SHP77 (cell line): ENCODE measurements around the gene KCNJ6.
A peak's percentile ranks its signal among the peaks of the same experiment; 100 is the strongest.
"Not testable (repeated sequence)": the region's sequence is repeated elsewhere in the genome, so short reads cannot be mapped to it uniquely, and the experiment has no call there.

Experiments
- DNase-seq, 2 experiments: peaks; one replicate each; lab custom pipeline; 2025; lab: John Stamatoyannopoulos, UW

KCNJ6 gene

DNA sequence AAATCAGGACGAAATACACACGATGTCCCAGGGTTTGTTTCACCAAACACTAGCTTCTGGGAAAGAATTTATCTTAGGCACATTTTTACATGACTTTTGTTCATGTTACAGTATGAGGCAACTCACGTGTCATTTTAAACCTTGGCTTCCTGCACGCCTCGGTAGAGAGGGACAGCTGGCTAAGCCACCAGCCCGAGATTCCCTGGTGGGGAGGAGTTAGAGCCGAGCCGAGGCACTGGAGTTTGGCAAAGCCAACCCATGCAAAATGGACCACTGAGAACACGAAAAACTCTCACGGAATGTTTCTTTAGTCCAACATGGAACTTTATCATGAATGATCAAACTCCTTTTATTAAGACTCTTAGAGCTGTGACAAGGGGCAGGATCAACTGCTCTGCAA lies 309.7 kb downstream of the KCNJ6 start:
- DNase-seq, result no peak

DNA sequence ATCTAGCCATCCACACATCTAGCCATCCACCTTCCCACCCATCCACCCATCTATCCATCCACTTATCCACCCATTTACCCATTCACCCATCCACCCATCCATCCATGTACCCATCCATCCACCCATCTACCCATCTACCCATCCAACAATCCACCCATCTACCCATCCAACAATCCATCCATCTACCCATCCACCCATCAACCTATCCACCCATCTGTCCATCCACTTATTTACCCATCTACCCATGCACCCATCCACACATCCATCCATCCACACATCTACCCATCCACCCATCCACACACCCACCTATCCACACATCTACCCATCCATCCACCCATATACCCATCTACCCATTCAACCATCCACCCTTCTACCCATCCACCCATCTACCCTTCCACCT lies 311.3 kb downstream of the KCNJ6 start:
- DNase-seq, result no peak

DNA sequence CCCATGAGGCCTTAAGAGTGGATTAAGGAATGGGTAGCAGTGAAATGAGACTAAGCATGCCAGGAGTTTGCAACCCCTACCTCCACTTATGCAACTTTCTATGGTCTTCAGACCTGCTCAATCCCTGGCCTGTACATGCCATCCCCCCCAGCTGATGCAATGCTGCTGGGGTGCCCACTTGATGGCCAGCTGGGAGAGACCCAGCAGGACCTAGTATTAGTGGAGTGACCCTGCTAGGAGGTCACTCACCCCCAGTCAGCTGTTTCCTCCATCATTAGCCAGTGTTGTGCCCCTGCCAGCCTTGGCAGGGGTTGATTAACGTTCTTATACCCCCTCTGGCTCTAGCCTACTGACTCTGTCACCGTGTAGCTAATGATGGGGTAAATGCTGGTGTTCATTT lies 313.1 kb downstream of the KCNJ6 start:
- DNase-seq, result no peak

DNA sequence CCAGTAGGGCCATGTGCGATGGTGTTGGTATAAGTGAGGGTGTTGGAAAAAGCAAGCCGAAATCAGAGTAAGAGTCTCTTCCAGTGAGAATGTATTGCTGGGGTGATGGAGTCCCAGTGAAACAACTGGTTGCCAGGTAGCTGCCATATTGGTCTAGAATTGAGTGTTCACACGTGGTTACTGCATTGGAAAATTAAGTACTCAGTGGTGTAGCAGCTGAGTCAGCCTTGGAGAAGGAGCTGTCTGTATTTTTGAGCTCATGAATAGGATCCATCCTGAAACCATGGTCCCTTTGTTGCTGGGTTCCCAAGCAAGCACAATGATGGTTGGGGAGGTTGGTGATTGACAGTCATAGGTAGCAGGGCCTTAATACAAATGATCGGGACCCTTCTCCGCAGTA lies 314.3 kb downstream of the KCNJ6 start:
- DNase-seq, result no peak

DNA sequence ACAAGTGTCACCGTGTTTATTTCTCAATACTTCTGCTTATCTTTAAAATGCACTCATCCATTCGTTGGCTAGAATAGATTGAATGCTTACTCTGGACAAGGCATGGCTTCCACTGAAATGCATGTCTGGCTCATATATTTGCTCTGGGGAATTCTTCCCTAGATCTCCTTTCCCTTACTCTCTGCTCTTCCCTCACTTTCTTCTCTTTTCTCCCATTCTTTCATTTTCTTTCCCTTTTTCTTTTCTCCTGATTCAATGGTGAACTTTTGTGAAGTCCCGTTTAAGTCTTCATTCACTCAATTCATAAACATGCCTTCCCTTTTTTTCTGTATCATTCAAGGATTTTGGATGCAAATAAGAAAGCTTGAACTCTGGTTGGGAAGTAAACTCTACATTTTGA lies 315.2 kb downstream of the KCNJ6 start:
- DNase-seq, result no peak

DNA sequence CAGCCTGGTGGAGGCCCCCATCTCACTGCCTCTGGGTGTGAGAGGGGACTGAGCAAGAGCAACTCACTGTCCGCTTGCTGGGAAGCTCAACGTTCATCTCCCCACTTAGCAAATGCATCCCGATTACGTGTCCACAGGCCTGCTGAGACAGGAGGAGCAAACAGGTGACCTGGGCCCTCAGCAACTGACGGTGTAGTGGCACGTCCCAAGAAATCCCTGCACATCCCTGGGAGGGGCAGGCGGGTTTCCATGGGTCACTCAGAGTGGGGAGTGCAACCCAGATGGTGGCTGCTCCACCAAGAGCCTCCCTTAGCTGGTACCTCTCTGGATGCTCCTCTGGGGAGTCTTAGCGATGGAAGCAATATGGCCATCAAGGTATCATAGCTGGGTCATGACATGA lies 320.3 kb downstream of the KCNJ6 start:
- DNase-seq, result no peak

DNA sequence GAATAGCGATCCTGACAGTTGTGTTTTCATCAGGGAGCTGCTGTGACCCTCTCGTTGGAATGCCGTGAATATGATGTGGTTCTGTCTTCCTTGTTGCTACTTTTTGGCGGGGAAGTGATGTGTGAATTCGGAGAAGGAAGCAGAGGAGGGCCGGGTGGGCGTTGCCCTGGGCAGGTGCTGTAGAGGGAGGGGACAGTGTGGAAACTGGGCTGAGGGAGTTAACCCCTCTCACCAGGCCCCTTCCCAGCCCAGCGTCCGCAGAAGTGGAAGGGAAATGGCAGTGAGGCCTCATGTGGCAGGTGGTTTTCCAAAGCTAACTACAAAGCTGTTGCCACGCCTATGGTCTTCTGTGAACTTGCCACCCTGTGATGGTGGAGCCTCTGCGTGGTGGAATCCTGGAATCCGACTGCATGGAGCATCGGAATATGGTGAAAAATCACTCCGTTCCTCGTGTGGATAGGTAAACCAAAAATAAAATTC lies 321.7 kb downstream of the KCNJ6 start:
- DNase-seq, result no peak

DNA sequence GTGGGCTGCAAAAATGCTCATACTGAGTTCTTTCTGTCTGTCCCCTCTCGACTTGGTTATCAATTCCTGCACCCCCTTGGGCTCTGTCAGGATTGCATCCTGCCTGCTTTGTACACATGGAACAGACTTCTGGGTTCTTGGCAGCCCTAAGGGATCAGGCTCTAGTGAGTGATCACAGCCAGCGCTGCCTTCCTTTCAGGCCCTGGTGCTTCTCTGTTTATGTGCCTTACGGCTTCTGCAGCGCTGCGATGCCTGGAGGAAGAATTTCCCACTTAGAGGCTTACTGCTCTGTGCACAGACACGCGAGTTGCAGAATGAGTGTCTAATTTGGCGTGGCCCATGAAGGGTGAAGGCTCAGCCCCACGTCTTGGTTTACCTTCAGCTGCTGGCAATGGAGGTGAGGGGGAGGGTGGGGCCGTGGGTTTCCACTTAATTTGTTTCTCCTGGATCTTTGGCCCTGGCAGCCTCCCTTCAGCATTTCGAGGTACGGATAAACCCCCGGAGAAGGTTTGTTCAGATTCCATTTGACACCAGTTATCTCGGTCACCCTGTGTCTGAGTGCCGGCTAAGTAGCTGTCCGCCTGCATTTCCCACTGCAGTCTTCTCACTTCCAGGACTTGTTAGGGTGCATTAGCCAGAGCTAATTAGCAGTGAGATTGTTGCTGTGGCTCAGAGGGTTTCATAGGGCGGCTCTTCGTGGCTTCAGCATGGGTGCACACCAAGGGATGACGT lies 322.4 kb downstream of the KCNJ6 start:
- no peak for DNase-seq

DNA sequence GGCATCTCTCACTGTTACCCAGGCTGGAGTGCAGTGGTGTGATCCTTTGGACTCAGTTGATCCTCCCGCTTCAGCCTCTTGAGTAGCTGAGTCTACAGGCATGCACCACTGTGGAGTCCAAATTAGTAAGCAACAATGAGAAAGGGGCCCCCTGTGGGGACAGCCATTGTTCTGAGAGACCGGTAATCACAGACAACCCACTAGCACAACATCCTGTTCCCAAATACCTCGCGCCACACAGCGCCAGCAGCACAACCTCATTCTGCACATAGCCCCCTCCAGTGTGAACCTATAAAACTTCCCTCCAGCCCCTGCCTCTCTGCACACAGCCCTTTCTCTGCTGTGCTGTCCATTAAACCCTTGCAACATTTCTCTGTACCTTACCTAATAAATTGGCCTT lies 323.2 kb downstream of the KCNJ6 start:
- DNase-seq, result no peak

DNA sequence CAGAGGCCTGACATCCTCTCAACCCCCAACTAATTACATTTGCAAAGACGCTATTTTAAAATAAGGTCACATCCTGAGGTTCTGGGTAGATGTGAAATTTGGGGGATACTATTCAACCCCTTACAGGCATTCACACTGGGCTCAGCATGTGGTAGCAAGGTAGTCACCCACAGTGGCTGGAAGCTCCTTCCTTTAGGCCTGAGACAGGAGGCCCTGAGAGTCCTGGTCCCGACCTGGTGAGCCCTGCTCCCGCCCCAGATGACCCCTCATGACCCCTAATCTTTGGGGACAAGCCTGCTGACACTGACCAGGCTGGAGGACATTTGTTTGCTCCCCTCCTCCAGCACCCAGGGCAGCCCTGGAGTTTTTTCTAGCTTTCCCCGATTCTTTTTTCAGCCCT lies 323.8 kb downstream of the KCNJ6 start:
- DNase-seq, result no peak

DNA sequence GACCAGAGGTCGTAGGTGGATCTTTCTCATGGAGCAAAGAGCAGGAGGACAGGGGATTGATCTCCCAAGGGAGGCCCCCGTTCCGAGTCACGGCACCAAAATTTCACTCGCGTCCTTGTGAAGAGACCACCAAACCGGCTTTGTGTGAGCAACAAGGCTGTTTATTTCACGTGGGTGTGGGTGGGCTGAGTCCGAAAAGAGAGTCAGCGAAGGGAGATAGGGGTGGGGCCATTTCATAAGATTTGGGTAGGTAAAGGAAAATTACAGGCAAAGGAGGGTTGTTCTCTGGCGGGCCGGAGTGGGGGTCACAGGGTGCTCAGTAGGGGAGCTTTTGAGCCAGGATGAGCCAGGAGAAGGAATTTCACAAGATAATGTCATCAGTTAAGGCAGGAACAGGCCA lies 324.3 kb downstream of the KCNJ6 start:
- not testable (repeated sequence) for DNase-seq

DNA sequence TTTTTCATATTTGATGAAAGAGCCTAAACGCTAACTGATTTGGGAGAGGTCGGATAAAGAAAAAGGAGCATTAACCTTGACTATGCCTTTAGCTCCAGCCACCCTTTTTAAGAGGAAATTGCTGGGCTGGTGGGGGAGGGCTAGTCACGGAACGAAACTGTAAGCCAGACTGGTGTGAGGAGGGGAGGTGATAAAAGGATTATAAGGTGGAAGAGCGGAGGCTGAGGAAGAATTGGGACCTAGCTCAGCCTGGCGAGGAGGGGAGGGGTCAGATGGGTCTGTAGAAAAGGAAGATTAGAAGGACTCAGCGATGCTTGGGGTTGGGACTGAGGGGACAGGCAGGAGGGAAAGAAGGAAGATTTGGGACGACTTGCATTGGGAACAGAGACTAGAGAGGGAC lies 325.4 kb downstream of the KCNJ6 start:
- DNase-seq, result not testable (repeated sequence)

DNA sequence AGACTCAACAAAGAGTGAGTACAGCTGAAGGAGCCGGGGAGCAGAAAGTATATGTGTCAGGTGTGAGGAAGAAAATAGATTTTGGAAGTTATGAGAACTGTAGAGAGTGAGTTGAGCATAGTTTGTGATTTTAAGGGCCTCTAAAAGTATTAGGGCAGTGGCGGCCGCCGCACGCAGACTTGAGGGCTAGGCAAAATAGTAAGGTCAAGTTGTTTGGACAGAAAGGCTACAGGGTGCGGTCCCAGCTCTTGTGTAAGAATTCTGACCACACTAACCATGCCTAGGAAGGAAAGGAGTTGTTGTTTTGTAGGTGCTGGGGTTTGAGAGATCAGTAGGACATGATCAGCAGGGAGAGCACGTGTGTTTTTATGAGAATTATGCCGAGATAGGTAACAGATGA lies 327.6 kb downstream of the KCNJ6 start:
- DNase-seq, result not testable (repeated sequence)

DNA sequence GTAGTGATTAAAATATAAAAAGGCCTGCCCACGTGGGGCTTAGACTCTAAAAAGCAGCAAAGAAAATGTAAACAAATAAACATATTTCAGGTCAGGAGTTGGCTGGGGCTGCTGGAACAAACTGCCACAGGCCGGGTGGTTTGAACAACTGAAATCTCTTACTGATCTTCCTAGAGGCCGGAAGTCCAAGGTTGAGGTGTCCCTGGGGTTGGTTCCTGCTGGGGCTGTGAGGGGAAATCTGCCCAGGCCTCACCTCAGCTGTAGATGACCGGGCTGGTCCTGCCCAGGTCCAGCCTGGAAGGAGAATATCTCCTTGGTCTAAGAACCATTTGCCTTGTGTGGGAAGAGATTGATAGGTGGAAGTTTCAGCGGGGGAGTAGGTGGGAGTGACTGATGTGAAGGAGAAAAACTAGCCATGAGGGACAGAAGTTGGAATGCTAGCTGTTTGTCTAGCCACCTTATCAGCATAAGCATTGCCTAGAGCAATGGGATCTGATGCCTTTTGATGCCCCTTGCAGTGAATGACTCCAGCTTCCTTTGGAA lies 328.6 kb downstream of the KCNJ6 start:
- no peak for DNase-seq

DNA sequence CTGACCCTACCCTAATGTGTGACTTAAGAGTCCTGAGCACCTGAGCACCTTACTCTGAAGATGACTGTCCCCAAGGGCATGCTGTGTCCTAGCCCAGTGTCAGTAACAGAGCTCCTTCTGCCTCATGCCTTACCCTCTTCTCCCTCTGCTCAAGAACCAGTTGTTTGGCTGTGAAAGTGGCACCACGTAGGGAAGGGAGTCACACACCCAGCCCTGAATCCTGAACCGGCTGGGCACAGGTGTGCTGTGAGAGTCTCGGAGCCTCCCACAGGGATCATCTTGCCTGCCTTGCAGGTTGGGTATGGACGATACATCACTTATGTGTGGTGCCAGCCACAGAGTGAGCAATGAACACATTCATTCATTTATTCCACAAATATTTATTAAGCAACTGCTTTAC lies 329.1 kb downstream of the KCNJ6 start:
- no peak for DNase-seq

DNA sequence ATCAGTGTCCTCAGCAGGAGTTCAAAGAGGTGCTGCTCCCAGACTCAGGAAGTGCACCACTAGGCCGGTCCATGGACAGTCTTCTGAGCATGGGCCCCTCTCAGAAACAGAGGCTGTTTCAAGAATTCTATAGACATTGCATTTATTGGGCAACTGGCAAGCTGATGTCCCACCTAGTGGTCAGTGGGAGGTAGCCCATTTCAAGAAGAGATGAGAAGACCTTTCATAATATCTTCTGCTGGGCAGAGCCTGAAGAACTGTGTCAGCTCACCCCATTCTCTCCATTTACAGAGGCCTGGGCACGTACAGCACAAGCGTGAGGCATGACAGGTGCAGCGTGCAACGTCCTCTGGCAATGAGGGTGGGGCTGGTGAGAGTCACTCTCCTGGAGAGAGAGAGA lies 333.7 kb downstream of the KCNJ6 start:
- peak; percentile 38 to 52 for DNase-seq

DNA sequence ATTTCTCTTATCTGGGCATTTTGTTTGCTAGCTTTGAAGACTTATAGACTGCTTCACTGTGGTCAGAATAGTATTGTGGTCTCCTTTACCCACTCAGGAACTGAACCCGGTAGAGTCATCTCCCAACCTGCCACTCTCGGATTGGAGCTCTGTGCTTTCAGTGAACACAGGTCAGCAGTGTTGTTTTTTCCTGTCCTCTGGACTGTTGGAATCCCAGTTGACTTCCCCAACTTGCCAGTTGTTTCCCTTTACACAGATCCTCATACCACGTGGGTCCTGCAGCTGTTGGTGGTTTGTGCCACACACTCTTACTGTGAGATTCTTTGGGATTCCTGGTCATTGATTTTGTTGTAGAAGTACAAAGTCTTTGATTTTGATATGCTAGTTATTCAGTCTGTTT lies 335.6 kb downstream of the KCNJ6 start:
- DNase-seq, result no peak

DNA sequence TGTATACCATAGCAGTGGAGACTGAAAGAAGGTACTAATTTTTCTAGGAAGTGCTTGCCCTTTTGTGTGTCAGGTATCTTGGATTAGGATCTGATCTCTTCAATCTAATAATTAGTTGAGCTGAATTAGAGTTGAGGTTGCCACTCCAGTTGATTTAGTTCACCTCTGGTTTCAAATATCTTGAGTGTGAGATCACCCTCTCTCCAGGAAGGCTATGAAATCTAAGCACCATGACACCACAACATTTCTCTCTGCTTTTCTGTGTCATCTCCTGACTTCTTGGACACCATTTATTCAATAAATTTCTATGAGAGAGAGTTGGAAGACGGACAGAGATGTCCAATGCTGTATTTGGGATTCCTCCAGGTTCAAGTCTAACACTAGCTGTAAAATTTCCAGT lies 336.9 kb downstream of the KCNJ6 start:
- no peak for DNase-seq

DNA sequence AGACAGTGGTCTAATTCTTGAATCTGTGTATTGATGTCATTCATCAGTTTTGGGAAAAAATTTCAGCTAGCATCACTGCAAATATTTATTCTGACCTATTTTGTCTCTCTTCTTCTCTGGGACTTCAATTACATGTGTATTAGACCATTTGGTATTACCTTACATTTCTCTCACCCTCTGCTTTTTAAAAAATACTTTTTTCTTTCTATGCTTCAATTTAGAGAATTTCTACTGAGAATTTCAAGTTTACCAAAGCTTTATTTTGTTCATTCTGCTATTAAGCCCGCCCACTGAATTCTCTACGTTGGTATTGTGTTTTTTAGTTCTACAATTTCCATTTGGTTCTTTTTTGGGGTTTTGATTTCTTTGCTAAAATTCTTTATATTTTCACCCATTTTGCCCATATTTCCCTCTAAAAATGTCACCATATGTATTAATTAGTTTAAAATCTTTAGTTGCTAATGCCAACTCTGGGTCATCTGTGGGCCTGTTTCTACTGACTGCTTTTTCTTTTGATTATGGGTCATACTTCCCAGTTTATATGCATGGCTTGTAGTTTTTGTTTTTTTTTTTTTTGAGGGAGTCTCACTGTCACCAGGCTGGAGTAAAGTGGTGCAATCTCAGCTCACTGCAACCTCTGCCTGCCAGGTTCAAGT lies 337.7 kb downstream of the KCNJ6 start:
- DNase-seq, result no peak

DNA sequence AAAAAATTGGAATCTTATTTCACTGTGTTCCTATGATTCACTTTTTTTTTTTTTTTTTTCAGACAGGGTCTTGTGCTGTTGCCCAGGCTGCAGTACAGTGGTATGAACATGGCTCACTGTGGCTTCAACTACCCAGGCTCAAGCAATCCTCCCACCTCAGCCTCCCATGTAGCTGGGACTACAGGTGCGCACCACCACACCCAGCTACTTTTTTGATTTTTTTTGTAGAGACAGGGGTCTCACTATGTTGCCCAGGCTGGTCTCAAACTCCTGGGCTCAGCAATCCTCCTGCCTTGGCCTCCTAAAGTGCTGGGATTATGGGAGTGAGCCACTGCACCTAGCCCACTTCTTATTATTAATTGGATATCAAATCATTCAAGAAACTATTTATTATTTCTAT lies 339.3 kb downstream of the KCNJ6 start:
- DNase-seq, result not testable (repeated sequence)

DNA sequence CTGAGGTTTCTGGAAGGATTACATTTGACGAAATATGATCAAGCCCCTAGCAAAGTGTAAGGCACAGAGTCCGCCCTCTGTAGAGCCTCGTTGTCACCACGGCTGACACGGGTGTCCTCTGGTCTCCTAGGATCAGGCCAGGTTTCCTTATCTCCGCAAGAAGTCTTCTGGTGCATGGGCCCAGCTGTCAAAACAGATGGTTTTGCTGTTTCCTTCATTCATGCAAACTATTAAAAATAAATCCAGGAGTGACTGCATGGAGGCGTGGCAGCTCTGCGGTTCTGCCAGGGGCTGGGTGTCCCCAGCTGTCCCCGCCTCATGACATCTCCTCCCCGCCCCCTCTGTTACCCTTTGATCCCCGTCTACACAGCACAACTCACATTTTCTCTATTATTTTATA lies 340.7 kb downstream of the KCNJ6 start:
- no peak for DNase-seq

DNA sequence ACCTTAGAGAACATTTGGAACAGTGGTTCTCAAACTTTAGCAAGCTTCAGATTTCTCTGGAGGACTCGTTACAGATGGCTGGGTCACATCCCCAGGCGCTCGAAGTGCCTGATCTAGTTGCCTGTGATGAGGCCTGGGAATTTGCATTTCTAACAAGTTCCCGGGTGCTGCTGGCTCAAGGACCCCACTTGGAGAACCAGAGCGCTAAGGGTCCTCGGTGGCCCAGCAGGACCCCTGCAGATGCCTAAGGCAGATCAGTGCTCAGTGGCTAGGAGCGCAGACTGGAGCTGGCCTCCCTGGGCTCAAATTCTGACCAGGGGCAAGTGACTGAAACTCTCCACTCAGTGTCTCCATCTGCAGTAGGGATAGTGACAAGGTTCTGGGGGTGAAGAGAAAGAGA lies 341.5 kb downstream of the KCNJ6 start:
- DNase-seq, result no peak

DNA sequence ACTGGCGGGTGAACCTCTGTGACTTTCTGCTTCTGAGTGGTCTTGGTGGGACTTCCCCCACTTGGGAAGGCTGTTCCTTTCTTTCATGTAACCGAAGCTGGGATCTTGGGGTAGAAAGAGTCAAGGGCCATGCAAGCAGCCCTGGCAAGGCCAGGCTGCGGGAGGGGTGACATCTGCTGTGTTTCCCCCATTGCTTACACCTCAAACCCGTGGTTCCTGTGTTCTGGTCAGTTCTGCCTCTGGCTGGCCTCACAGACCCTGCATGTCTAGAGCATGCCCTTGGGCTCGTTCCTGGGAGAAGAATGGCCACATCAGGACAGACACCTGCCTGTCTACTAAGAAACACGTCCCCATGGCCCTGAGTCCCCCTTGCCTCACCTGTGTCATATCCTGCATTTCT lies 341.9 kb downstream of the KCNJ6 start:
- DNase-seq, result no peak

DNA sequence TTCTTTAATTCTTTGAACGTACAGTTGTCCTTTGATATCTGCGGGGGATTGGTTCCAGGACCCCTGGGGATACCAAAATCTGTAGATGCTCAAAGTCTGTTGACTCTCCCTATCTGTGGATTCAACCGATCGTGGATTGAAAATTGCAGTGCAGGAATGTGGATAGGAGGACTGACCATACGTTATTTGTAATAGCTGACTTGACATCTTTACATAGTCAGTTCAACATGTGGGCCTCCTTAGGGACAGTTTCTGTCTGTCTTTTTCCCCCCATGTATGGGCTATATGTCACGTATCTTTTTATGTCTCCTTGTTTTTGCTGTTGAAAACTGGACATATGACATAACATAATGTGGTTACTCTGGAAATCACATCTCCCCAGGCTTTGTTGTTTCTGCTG lies 344.8 kb downstream of the KCNJ6 start:
- DNase-seq, result no peak
